Neural cell (in vitro differentiated cells): ENCODE data around the gene MED13L.

Experiments used
- CTCF ChIP-seq: fragments of 450-650 bp; IDR thresholded peaks from 2 replicates; pipeline ENCODE4 v1.5.1; 2014; ENCODE audit warnings: antibody characterized with exemption, mild to moderate bottlenecking, moderate library complexity; ENCODE audit not compliant: poor library complexity, severe bottlenecking
- POLR2AphosphoS5 ChIP-seq: IDR thresholded peaks from 2 replicates; pipeline ENCODE4 v1.6.1; 2012
- SMC3 ChIP-seq: fragments of 450-650 bp; conservative IDR thresholded peaks from 2 replicates; pipeline ENCODE4 v1.6.1; 2014; ENCODE audit warnings: antibody characterized with exemption, mild to moderate bottlenecking, moderate library complexity; ENCODE audit not compliant: poor library complexity
- TF ChIP-seq, protein P1 (sequence below): IDR thresholded peaks from 2 replicates; pipeline ENCODE4 v1.6.1; 2012; ENCODE audit warnings: borderline replicate concordance

DNA sequence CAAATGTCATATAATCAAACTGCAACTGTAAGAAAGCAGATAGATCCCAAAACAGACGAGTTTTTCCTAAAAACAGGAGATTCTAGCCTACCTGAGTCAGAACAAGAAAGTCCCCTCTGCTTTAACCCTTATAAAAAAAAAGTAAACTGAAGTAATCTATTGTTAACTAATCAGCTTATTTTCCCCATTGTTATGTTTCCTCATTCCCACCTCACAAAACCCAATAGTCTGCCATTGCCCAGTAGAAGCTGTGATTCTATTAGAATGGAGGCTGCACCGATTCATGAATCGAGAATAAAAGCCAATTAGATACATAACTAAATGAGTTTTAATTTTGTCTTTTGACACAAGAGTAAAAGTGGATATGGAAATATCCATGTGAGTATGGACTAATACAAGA, 115.4 kb downstream of the MED13L start:
- no peak for TF ChIP-seq CTCF
- TF ChIP-seq, protein P1, sequence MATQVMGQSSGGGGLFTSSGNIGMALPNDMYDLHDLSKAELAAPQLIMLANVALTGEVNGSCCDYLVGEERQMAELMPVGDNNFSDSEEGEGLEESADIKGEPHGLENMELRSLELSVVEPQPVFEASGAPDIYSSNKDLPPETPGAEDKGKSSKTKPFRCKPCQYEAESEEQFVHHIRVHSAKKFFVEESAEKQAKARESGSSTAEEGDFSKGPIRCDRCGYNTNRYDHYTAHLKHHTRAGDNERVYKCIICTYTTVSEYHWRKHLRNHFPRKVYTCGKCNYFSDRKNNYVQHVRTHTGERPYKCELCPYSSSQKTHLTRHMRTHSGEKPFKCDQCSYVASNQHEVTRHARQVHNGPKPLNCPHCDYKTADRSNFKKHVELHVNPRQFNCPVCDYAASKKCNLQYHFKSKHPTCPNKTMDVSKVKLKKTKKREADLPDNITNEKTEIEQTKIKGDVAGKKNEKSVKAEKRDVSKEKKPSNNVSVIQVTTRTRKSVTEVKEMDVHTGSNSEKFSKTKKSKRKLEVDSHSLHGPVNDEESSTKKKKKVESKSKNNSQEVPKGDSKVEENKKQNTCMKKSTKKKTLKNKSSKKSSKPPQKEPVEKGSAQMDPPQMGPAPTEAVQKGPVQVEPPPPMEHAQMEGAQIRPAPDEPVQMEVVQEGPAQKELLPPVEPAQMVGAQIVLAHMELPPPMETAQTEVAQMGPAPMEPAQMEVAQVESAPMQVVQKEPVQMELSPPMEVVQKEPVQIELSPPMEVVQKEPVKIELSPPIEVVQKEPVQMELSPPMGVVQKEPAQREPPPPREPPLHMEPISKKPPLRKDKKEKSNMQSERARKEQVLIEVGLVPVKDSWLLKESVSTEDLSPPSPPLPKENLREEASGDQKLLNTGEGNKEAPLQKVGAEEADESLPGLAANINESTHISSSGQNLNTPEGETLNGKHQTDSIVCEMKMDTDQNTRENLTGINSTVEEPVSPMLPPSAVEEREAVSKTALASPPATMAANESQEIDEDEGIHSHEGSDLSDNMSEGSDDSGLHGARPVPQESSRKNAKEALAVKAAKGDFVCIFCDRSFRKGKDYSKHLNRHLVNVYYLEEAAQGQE: no peak
- TF ChIP-seq POLR2AphosphoS5: no peak
- TF ChIP-seq SMC3: no peak
